Measurements from ENCODE around the gene RIMS1. TPM values are rescaled to one million over a fixed set of nuclear protein-coding genes. Genes with fewer than 3 reads are reported as not detected.

Gene RIMS1
- total RNA-seq, 1 experiment from 2014 or later: not detected

DNA sequence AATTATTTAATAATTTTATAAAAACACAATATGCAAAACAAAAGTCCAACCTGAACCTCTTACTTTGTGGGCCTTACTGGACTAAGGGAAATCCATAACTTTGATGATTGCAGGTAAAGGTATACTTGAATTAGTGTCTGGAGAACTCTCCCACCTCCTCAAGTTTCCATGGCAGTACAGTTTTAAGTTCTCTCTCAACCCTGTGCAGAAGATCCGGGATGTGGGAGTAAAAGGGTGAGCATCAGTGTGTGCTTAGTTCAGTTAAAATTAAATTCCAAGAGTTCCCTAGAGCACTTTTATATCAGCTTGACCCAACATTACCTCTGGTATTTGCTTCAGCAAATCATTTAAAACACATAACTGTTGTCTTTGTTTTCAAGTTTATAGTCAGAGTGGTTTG is 47.5 kb downstream of the RIMS1 start:
- Histone ChIP-seq H2AFZ (ENCODE audit: low read length) (no peak overlapping the region), H3K36me3 (ENCODE audit: insufficient read depth, low read length) (no peaks in the 10 kb centered on the region), H4K20me1 (ENCODE audit: insufficient read depth, low read depth, low read length) (no peaks in the 10 kb centered on the region), H3K79me2 (ENCODE audit: low read length) (no peaks in the 10 kb centered on the region), H3K4me1 (ENCODE audit: low read length) (no peaks in the 10 kb centered on the region), H3K27me3 (ENCODE audit: low read length) (no peaks in the 10 kb centered on the region), H3K4me2 (ENCODE audit: low read depth, low read length, poor library complexity, severe bottlenecking) (no peak overlapping the region), H3K9me3 (ENCODE audit: low read length) (no peaks in the 10 kb centered on the region), H3K27ac (ENCODE audit: low read length) (no peak overlapping the region), H3K4me3 (ENCODE audit: low read length) (no peak overlapping the region), H3K9me2 (replicated peaks; ENCODE audit: insufficient read depth, low read length) (no peaks in the 10 kb centered on the region), H3K9ac (ENCODE audit: low read length) (no peak overlapping the region)
- DNase-seq: no peak

DNA sequence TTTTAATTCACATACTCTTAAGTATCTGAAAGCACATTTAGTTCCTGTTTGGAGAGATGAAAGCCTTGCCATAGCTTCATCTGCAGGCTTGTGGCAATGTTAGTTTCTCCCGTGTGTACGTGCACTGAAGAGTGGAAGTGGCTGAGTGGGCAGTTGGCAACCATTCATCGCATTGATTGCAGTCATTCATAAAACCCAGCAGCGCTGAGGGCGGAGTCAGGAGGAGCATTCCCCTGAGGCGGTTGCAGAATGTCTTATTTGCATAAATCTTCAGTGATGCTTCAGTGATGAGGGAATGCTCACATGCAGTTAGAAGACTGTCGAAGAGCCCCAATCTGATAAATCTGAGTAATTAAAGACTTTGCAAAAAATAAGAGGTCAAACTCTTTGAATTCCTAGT is 79.1 kb downstream of the RIMS1 start:
- no peaks in the 10 kb centered on the region for H3K36me3 ChIP-seq (ENCODE audit: insufficient read depth, low read length)
- H3K4me2 ChIP-seq (ENCODE audit: low read depth, low read length, poor library complexity, severe bottlenecking): no peak overlapping the region
- no peak overlapping the region for H3K27ac ChIP-seq (ENCODE audit: low read length)
- H3K27me3 ChIP-seq (ENCODE audit: low read length): no peaks in the 10 kb centered on the region
- no peak overlapping the region for H3K9ac ChIP-seq (ENCODE audit: low read length)
- no peaks in the 10 kb centered on the region for H4K20me1 ChIP-seq (ENCODE audit: insufficient read depth, low read depth, low read length)
- H3K79me2 ChIP-seq (ENCODE audit: low read length): no peaks in the 10 kb centered on the region
- H3K4me1 ChIP-seq (ENCODE audit: low read length): peaks cover 8% of the 10 kb centered on the region; the same call in 1 of the 2 replicates
- H3K4me3 ChIP-seq (ENCODE audit: low read length): no peak overlapping the region
- no peaks in the 10 kb centered on the region for H3K9me2 ChIP-seq (replicated peaks; ENCODE audit: insufficient read depth, low read length)
- no peaks in the 10 kb centered on the region for H3K9me3 ChIP-seq (ENCODE audit: low read length)
- H2AFZ ChIP-seq (ENCODE audit: low read length): no peak overlapping the region
- peak; percentile 53 for DNase-seq

GRCh38 chr6:71967436-71967835 is 81.1 kb downstream of the RIMS1 start:
- Histone ChIP-seq H3K27me3 (ENCODE audit: low read length) (no peaks in the 10 kb centered on the region), H3K9me2 (replicated peaks; ENCODE audit: insufficient read depth, low read length) (no peaks in the 10 kb centered on the region), H4K20me1 (ENCODE audit: insufficient read depth, low read depth, low read length) (no peaks in the 10 kb centered on the region), H3K4me1 (ENCODE audit: low read length) (peaks cover 8% of the 10 kb centered on the region; the same call in 1 of the 2 replicates), H3K4me3 (ENCODE audit: low read length) (no peak overlapping the region), H3K4me2 (ENCODE audit: low read depth, low read length, poor library complexity, severe bottlenecking) (no peak overlapping the region), H3K27ac (ENCODE audit: low read length) (no peak overlapping the region), H3K9ac (ENCODE audit: low read length) (no peak overlapping the region), H2AFZ (ENCODE audit: low read length) (no peak overlapping the region), H3K36me3 (ENCODE audit: insufficient read depth, low read length) (no peaks in the 10 kb centered on the region), H3K79me2 (ENCODE audit: low read length) (no peaks in the 10 kb centered on the region), H3K9me3 (ENCODE audit: low read length) (no peaks in the 10 kb centered on the region)
- no peak for DNase-seq

- H3K4me1 ChIP-seq (ENCODE audit: low read length): no peaks in the 10 kb centered on the region
- no peaks in the 10 kb centered on the region; the same call in 1 of the 2 replicates for H3K27me3 ChIP-seq (ENCODE audit: low read length)
- H3K9me2 ChIP-seq (replicated peaks; ENCODE audit: insufficient read depth, low read length): no peaks in the 10 kb centered on the region
- H3K9me3 ChIP-seq (ENCODE audit: low read length): no peaks in the 10 kb centered on the region
- H3K36me3 ChIP-seq (ENCODE audit: insufficient read depth, low read length): no peaks in the 10 kb centered on the region
- no peak overlapping the region for H2AFZ ChIP-seq (ENCODE audit: low read length)
- H3K27ac ChIP-seq (ENCODE audit: low read length): no peak overlapping the region
- no peaks in the 10 kb centered on the region for H4K20me1 ChIP-seq (ENCODE audit: insufficient read depth, low read depth, low read length)
- DNase-seq: peak; percentile 64
- H3K79me2 ChIP-seq (ENCODE audit: low read length): no peaks in the 10 kb centered on the region
- no peak overlapping the region for H3K4me3 ChIP-seq (ENCODE audit: low read length)
- no peak overlapping the region for H3K9ac ChIP-seq (ENCODE audit: low read length)
- no peak overlapping the region for H3K4me2 ChIP-seq (ENCODE audit: low read depth, low read length, poor library complexity, severe bottlenecking)
Observed at GRCh38 chr6:71977884-71978283, 91.5 kb downstream of the RIMS1 start.

GRCh38 chr6:71979911-71980310 is 93.6 kb downstream of the RIMS1 start:
- Histone ChIP-seq H3K9me3 (ENCODE audit: low read length) (no peaks in the 10 kb centered on the region), H3K27me3 (ENCODE audit: low read length) (no peaks in the 10 kb centered on the region; the same call in 1 of the 2 replicates)

DNA sequence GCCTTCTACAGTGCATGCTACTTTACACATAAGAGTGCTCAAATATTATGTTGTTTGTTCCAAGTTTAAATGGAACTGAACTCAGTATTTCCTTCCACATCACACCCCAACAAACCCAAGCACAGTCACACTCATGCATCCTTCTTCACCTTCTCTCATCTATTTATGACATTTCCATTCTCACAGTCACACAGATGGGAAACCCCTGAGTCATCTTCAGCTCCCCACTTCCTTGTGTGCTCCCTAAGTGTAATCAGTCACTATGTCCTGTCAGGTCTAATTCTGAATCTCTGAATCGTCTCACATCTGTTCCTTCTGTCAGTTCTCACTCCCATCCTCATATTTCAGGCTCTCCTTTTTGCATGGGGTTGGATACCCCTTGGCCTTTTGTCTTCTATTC is 96.0 kb downstream of the RIMS1 start:
- H3K27me3 ChIP-seq (ENCODE audit: low read length): no peaks in the 10 kb centered on the region; the same call in 1 of the 2 replicates
- DNase-seq: no peak
- no peak overlapping the region for H3K27ac ChIP-seq (ENCODE audit: low read length)
- no peak overlapping the region for H3K4me2 ChIP-seq (ENCODE audit: low read depth, low read length, poor library complexity, severe bottlenecking)
- H3K9ac ChIP-seq (ENCODE audit: low read length): no peak overlapping the region
- no peaks in the 10 kb centered on the region for H3K36me3 ChIP-seq (ENCODE audit: insufficient read depth, low read length)
- H3K4me3 ChIP-seq (ENCODE audit: low read length): no peak overlapping the region
- no peaks in the 10 kb centered on the region for H3K79me2 ChIP-seq (ENCODE audit: low read length)
- no peaks in the 10 kb centered on the region for H3K4me1 ChIP-seq (ENCODE audit: low read length)
- H2AFZ ChIP-seq (ENCODE audit: low read length): no peak overlapping the region
- H4K20me1 ChIP-seq (ENCODE audit: insufficient read depth, low read depth, low read length): no peaks in the 10 kb centered on the region
- no peaks in the 10 kb centered on the region for H3K9me2 ChIP-seq (replicated peaks; ENCODE audit: insufficient read depth, low read length)
- no peaks in the 10 kb centered on the region for H3K9me3 ChIP-seq (ENCODE audit: low read length)

More at GRCh38 chr6:71979911-71980310, 93.6 kb downstream of the RIMS1 start:
- Histone ChIP-seq H3K27ac (ENCODE audit: low read length) (no peak overlapping the region), H3K9ac (ENCODE audit: low read length) (no peak overlapping the region), H3K4me2 (ENCODE audit: low read depth, low read length, poor library complexity, severe bottlenecking) (no peak overlapping the region), H3K79me2 (ENCODE audit: low read length) (no peaks in the 10 kb centered on the region), H3K36me3 (ENCODE audit: insufficient read depth, low read length) (no peaks in the 10 kb centered on the region), H3K4me1 (ENCODE audit: low read length) (no peaks in the 10 kb centered on the region), H2AFZ (ENCODE audit: low read length) (no peak overlapping the region), H4K20me1 (ENCODE audit: insufficient read depth, low read depth, low read length) (no peaks in the 10 kb centered on the region), H3K9me2 (replicated peaks; ENCODE audit: insufficient read depth, low read length) (no peaks in the 10 kb centered on the region), H3K4me3 (ENCODE audit: low read length) (no peak overlapping the region)
- DNase-seq: no peak

DNA sequence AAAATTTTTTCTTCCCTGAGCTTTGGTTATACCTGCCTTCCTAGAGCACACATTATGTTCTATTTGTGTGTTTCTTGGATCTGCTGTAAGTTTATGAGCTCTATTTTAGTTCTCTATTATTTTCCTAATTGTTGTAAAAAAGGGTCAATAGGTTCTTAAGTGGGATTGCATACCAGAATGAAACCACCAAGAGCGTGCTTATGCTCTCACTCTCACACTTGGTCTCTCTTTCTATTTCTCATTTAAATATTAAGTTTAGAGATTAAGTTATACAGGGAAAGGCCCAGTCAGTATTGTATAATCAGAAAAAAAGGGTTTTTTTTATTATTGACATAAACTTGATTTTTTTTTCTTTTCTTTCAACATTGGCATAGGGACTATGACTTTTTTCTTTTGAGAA is 96.8 kb downstream of the RIMS1 start:
- H3K27ac ChIP-seq (ENCODE audit: low read length): no peak overlapping the region
- no peak overlapping the region for H3K4me3 ChIP-seq (ENCODE audit: low read length)
- no peaks in the 10 kb centered on the region for H4K20me1 ChIP-seq (ENCODE audit: insufficient read depth, low read depth, low read length)
- H3K4me1 ChIP-seq (ENCODE audit: low read length): no peaks in the 10 kb centered on the region
- no peaks in the 10 kb centered on the region for H3K36me3 ChIP-seq (ENCODE audit: insufficient read depth, low read length)
- H3K79me2 ChIP-seq (ENCODE audit: low read length): no peaks in the 10 kb centered on the region
- no peaks in the 10 kb centered on the region; the same call in 1 of the 2 replicates for H3K27me3 ChIP-seq (ENCODE audit: low read length)
- H3K9ac ChIP-seq (ENCODE audit: low read length): no peak overlapping the region
- no peaks in the 10 kb centered on the region for H3K9me2 ChIP-seq (replicated peaks; ENCODE audit: insufficient read depth, low read length)
- H2AFZ ChIP-seq (ENCODE audit: low read length): no peak overlapping the region
- DNase-seq: no peak
- no peaks in the 10 kb centered on the region for H3K9me3 ChIP-seq (ENCODE audit: low read length)
- no peak overlapping the region for H3K4me2 ChIP-seq (ENCODE audit: low read depth, low read length, poor library complexity, severe bottlenecking)

DNA sequence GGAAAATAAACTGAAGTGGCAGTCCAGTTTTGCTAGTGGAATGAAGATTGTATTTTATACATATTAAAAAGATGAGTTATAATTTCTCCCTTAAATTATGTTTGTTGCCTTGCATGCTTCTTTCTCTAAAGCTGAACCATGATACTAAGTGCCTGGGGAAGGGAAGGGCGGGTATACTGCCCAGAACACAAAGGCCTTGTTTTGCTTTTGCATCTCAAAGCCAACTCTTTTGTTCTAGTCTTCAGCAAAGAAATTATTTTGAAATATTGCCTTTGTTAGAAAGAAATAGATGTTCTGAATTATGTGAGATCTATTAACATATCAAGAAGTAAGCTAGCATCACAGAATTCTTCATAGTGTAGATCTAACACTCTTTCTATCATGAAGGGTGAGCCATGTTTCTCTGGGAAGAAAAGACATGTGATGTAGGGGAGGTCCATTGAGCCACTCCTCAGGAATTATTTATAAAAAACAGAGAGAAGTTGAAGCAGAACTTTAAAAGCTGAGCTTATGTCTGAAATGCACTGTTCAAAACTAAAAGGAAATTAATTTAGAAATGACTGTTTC is 108.4 kb downstream of the RIMS1 start:
- Histone ChIP-seq H2AFZ (ENCODE audit: low read length) (no peak overlapping the region), H3K36me3 (ENCODE audit: insufficient read depth, low read length) (no peaks in the 10 kb centered on the region), H3K79me2 (ENCODE audit: low read length) (no peaks in the 10 kb centered on the region), H3K9me3 (ENCODE audit: low read length) (no peaks in the 10 kb centered on the region), H3K27me3 (ENCODE audit: low read length) (peaks cover 2% of the 10 kb centered on the region; the same call in 1 of the 2 replicates), H3K9me2 (replicated peaks; ENCODE audit: insufficient read depth, low read length) (no peaks in the 10 kb centered on the region), H3K27ac (ENCODE audit: low read length) (no peak overlapping the region), H4K20me1 (ENCODE audit: insufficient read depth, low read depth, low read length) (no peaks in the 10 kb centered on the region), H3K4me1 (ENCODE audit: low read length) (no peaks in the 10 kb centered on the region), H3K9ac (ENCODE audit: low read length) (no peak overlapping the region), H3K4me3 (ENCODE audit: low read length) (no peak overlapping the region), H3K4me2 (ENCODE audit: low read depth, low read length, poor library complexity, severe bottlenecking) (no peak overlapping the region)
- no peak for DNase-seq
